ENCODE data around the gene COL21A1. TPM values are rescaled to one million over a fixed set of nuclear protein-coding genes. Genes with fewer than 3 reads are reported as not detected.

The COL21A1 gene
- total and polyA plus RNA-seq, 2 of the 4 experiments (the other 2 are of a cell fraction), result 0.05 TPM; not detected in 1

- in situ Hi-C loops (cut with MboI; ENCODE audit: low sequenced_read_pairs) (no loop called here), intact Hi-C loops (cut with micrococcal nuclease) (no loop called here), dilution Hi-C loops (cut with HindIII; ENCODE audit: low sequenced_read_pairs, unreplicated experiment) (no loop called here)
- H3K4me1 ChIP-seq (ENCODE audit: control insufficient read depth, insufficient read depth, low read length), result peaks cover 2% of the 10 kb centered on the region; the same call in 1 of the 2 replicates
- no peak for DNase-seq
- ATAC-seq (ENCODE audit: low read depth), result no peak
- no peak overlapping the region for H2BK20ac ChIP-seq (ENCODE audit: low read depth, low read length)
- no peaks in the 10 kb centered on the region for H3K36me3 ChIP-seq (ENCODE audit: control insufficient read depth, insufficient read depth, low read length)
- H3K4ac ChIP-seq (ENCODE audit: low read depth, low read length), result no peak overlapping the region
- H3K9me3 ChIP-seq (ENCODE audit: control insufficient read depth, insufficient read depth, low read length), result no peaks in the 10 kb centered on the region
- H3K23ac ChIP-seq (ENCODE audit: low read depth, low read length), result no peak overlapping the region
- no peak overlapping the region for H4K5ac ChIP-seq (ENCODE audit: low read depth, low read length)
- no peak overlapping the region for H3K4me2 ChIP-seq (ENCODE audit: low read depth, low read length)
- no peaks in the 10 kb centered on the region for H3K79me1 ChIP-seq (ENCODE audit: low read depth in 1 of 2, low read length in 2 of 2)
- no peak overlapping the region for H2BK120ac ChIP-seq (ENCODE audit: low read depth, low read length)
- no peak for TF ChIP-seq MAFK (IDR thresholded peaks at IDR 0.05; ENCODE audit: low read depth, low read length)
- no peak for TF ChIP-seq RAD21 (IDR thresholded peaks at IDR 0.05; ENCODE audit: low read length)
- no peak for TF ChIP-seq MAZ (IDR thresholded peaks at IDR 0.05; ENCODE audit: borderline replicate concordance, low read depth, low read length)
- TF ChIP-seq CHD1 (IDR thresholded peaks at IDR 0.05; ENCODE audit: low read depth, low read length), result no peak
- no peak for TF ChIP-seq BHLHE40 (IDR thresholded peaks at IDR 0.05; ENCODE audit: low read depth, low read length)
- TF ChIP-seq CTCF (conservative IDR thresholded peaks at IDR 0.05; ENCODE audit: low read depth, low read length), result no peak
- TF ChIP-seq NFE2L2 (IDR thresholded peaks at IDR 0.05; ENCODE audit: low read depth, low read length), result no peak
- BruUV-seq (replicated peaks), result no TSS peak
- no CpG with 5 or more reads among the region's 2 CpGs for WGBS, 2 experiments (ENCODE audit: extremely low coverage in 2 of 2, insufficient read length in 1 of 2)
- no peak overlapping the region for H3K56ac ChIP-seq (ENCODE audit: extremely low read depth, insufficient read depth, low read length)
- H3K27me3 ChIP-seq (ENCODE audit: control insufficient read depth, insufficient read depth, low read length), result no peaks in the 10 kb centered on the region
- H3K9ac ChIP-seq (ENCODE audit: low read depth, low read length), result no peak overlapping the region
- no peak overlapping the region for H2AK9ac ChIP-seq (replicated peaks; ENCODE audit: low read depth, low read length, poor library complexity)
- H2BK5ac ChIP-seq (ENCODE audit: low read depth, low read length, poor library complexity, severe bottlenecking), result no peak overlapping the region
- no peak overlapping the region for H2AK5ac ChIP-seq (ENCODE audit: low read depth, low read length)
- CTCF ChIA-PET, result no interaction called here
- H4K20me1 ChIP-seq (ENCODE audit: insufficient read depth, low read length), result no peaks in the 10 kb centered on the region
- no peak overlapping the region for H3K27ac ChIP-seq (ENCODE audit: insufficient read depth, low read length)
- H3K18ac ChIP-seq (ENCODE audit: low read depth, low read length), result no peak overlapping the region
- no peak overlapping the region for H3K4me3 ChIP-seq (ENCODE audit: insufficient read depth, low read depth, low read length)
- no peaks in the 10 kb centered on the region for H3K9me1 ChIP-seq (ENCODE audit: insufficient read depth, low read length)
- no peak overlapping the region for H3K14ac ChIP-seq (replicated peaks; ENCODE audit: low read depth, low read length)
- POLR2A ChIA-PET (ENCODE audit: unreplicated experiment), result no interaction called here
- no peak overlapping the region for H2AFZ ChIP-seq (replicated peaks; ENCODE audit: low read length, poor library complexity)
- no peak overlapping the region for H2BK15ac ChIP-seq (ENCODE audit: low read depth, low read length)
- no peak overlapping the region for H4K8ac ChIP-seq (ENCODE audit: low read depth in 2 of 2, low read length in 2 of 2)
- no peak overlapping the region for H4K91ac ChIP-seq (ENCODE audit: insufficient read depth, low read depth, low read length)
Observed at GRCh38 chr6:56147766-56148165, 99.6 kb downstream of the COL21A1 start.

All from IMR-90 (cell line).